NT2/D1 (cell line): ENCODE measurements around the gene CLCN1.

Source experiments
- DNase-seq: peaks from one replicate; pipeline ENCODE4 v3.0.0-alpha.2; 2011; ENCODE audit warnings: low read depth, low spot score
- H3K27me3 ChIP-seq: 2 replicates; pipeline ENCODE4 v1.6.0; 2011; ENCODE audit warnings: mild to moderate bottlenecking; ENCODE audit not compliant: insufficient read length, insufficient read depth
- H3K36me3 ChIP-seq: 2 replicates; pipeline ENCODE4 v1.6.1; 2011; ENCODE audit warnings: mild to moderate bottlenecking, low read length, mixed read lengths; ENCODE audit not compliant: insufficient read depth, insufficient read length
- H3K4me1 ChIP-seq: 2 replicates; pipeline ENCODE4 v1.5.1; 2011; ENCODE audit not compliant: insufficient read depth, insufficient read length
- H3K4me3 ChIP-seq: 2 replicates; pipeline ENCODE4 v1.5.1; 2011; ENCODE audit warnings: low read depth; ENCODE audit not compliant: insufficient read length
- H3K9ac ChIP-seq: 2 replicates; pipeline ENCODE4 v1.6.0; 2011; ENCODE audit warnings: low read depth; ENCODE audit not compliant: insufficient read length
- H3K9me3 ChIP-seq: 2 replicates; pipeline ENCODE4 v1.5.1; 2011; ENCODE audit warnings: mild to moderate bottlenecking, low read length; ENCODE audit not compliant: insufficient read depth
- SUZ12 ChIP-seq: IDR thresholded peaks from 2 replicates; pipeline ENCODE4 v1.6.1; 2011; ENCODE audit not compliant: insufficient read length, insufficient read depth; ENCODE audit errors: extremely low read depth
- YY1 ChIP-seq: IDR thresholded peaks from 2 replicates; pipeline ENCODE4 v1.6.1; 2011; ENCODE audit not compliant: insufficient read length, insufficient read depth
- ZNF274 ChIP-seq: IDR thresholded peaks from 2 replicates; pipeline ENCODE4 v1.6.1; 2011; ENCODE audit warnings: mild to moderate bottlenecking, low read depth, low read length

Gene CLCN1

GRCh38 chr7:143360788-143361551 is 45.1 kb downstream of the CLCN1 start:
- Histone ChIP-seq H3K4me1 (no peaks in the 10 kb centered on the region), H3K36me3 (peaks cover 8% of the 10 kb centered on the region), H3K9ac (no peak overlapping the region), H3K9me3 (no peaks in the 10 kb centered on the region), H3K27me3 (peaks cover 43% of the 10 kb centered on the region), H3K4me3 (peak overlapping the region; percentile 26)
- DNase-seq, result no peak
- TF ChIP-seq YY1 (no peak), ZNF274 (no peak), SUZ12 (no peak)

- no peak for TF ChIP-seq ZNF274
- no peak for TF ChIP-seq YY1
- no peak for TF ChIP-seq SUZ12
- Histone ChIP-seq H3K36me3 (peaks cover 6% of the 10 kb centered on the region), H3K4me1 (no peaks in the 10 kb centered on the region), H3K4me3 (peak overlapping the region; percentile 62), H3K27me3 (peaks cover 43% of the 10 kb centered on the region), H3K9me3 (no peaks in the 10 kb centered on the region), H3K9ac (no peak overlapping the region)
- DNase-seq, result no peak
These were observed 45.7 kb downstream of the CLCN1 start for GRCh38 chr7:143361552-143362130.

- no peaks in the 10 kb centered on the region for H3K4me1 ChIP-seq
- peaks cover 43% of the 10 kb centered on the region for H3K27me3 ChIP-seq
- H3K9me3 ChIP-seq, result no peaks in the 10 kb centered on the region
- no peaks in the 10 kb centered on the region for H3K36me3 ChIP-seq
- no peak for TF ChIP-seq YY1
- no peak for TF ChIP-seq SUZ12
- no peak for TF ChIP-seq ZNF274
- H3K4me3 ChIP-seq, result peak within 1 kb of the TSS; percentile 62
- peak within 1 kb of the TSS; percentile 67 for H3K9ac ChIP-seq
- no peak for DNase-seq
These were observed 46.5 kb downstream of the CLCN1 start, which contains the start of gene FAM131B for GRCh38 chr7:143362131-143363015. Gene FAM131B, minus strand, starts transcription at chr7:143362713. Its CDS starts 110 bp downstream, at chr7:143362603.

GRCh38 chr7:143363016-143363937 is 47.4 kb downstream of the CLCN1 start:
- H3K27me3 ChIP-seq, result peaks cover 43% of the 10 kb centered on the region
- no peaks in the 10 kb centered on the region for H3K36me3 ChIP-seq
- H3K9ac ChIP-seq, result peak overlapping the region; percentile 56
- no peaks in the 10 kb centered on the region for H3K9me3 ChIP-seq
- H3K4me3 ChIP-seq, result peak overlapping the region; percentile 32
- no peak for DNase-seq
- no peaks in the 10 kb centered on the region for H3K4me1 ChIP-seq
- TF ChIP-seq ZNF274 (no peak), SUZ12 (no peak), YY1 (no peak)

- H3K4me3 ChIP-seq, result no peak overlapping the region
- H3K9me3 ChIP-seq, result no peaks in the 10 kb centered on the region
- TF ChIP-seq SUZ12 (no peak), ZNF274 (no peak), YY1 (no peak)
- no peaks in the 10 kb centered on the region for H3K4me1 ChIP-seq
- H3K27me3 ChIP-seq, result peaks cover 22% of the 10 kb centered on the region
- no peak for DNase-seq
- no peaks in the 10 kb centered on the region for H3K36me3 ChIP-seq
- no peak overlapping the region for H3K9ac ChIP-seq
These were observed 52.1 kb downstream of the CLCN1 start for GRCh38 chr7:143367972-143368371.

GRCh38 chr7:143368387-143368786 is 52.5 kb downstream of the CLCN1 start:
- Histone ChIP-seq H3K27me3 (peaks cover 18% of the 10 kb centered on the region), H3K4me3 (no peak overlapping the region), H3K9me3 (no peaks in the 10 kb centered on the region), H3K36me3 (no peaks in the 10 kb centered on the region), H3K9ac (no peak overlapping the region), H3K4me1 (no peaks in the 10 kb centered on the region)
- TF ChIP-seq SUZ12 (no peak), ZNF274 (no peak), YY1 (no peak)
- DNase-seq, result no peak
